ENCODE data around the gene CAMKMT. TPM values are rescaled to one million over a fixed set of nuclear protein-coding genes. Genes with fewer than 3 reads are reported as not detected.

The CAMKMT gene
- total RNA-seq, 2 experiments from 2014 or later = 12.1 to 14.1 TPM

- no peak for ATAC-seq
- Mint-ChIP-seq H3K36me3 (ENCODE audit: low read depth) (peaks cover 5% of the 10 kb centered on the region), H3K4me1 (ENCODE audit: low read depth) (no peaks in the 10 kb centered on the region), H3K4me3 (no peak overlapping the region), H3K9me3 (no peaks in the 10 kb centered on the region), H3K27ac (no peak overlapping the region), H3K27me3 (no peaks in the 10 kb centered on the region)
- POLR2A ChIA-PET = no interaction called here
- TF ChIP-seq CTCF (IDR thresholded peaks at IDR 0.05) = no peak
- no peak for DNase-seq
- intact Hi-C loops (cut with micrococcal nuclease) = no loop called here
- CTCF ChIA-PET = interaction anchor here (4.5 kb wide), 1 partner anchor 26 kb away, joined by 24 read pairs; no protein-coding TSS in a partner anchor
Observed at GRCh38 chr2:44453259-44453658, 91.5 kb downstream of the CAMKMT start.

- intact Hi-C loops (cut with micrococcal nuclease) = no loop called here
- Mint-ChIP-seq H3K9me3 (no peaks in the 10 kb centered on the region), H3K36me3 (ENCODE audit: low read depth) (peaks cover 9% of the 10 kb centered on the region), H3K27ac (no peak overlapping the region), H3K4me3 (no peak overlapping the region), H3K27me3 (no peaks in the 10 kb centered on the region), H3K4me1 (ENCODE audit: low read depth) (no peaks in the 10 kb centered on the region)
- POLR2A ChIA-PET = no interaction called here
- TF ChIP-seq CTCF (IDR thresholded peaks at IDR 0.05) = no peak
- CTCF ChIA-PET = interaction anchor here (0.6 to 4.5 kb wide), 4 partner anchors 9 to 557 kb away, joined by 3 to 24 read pairs (median 3); no protein-coding TSS in a partner anchor
- no peak for ATAC-seq
- DNase-seq = no peak
Observed at GRCh38 chr2:44455877-44456276, 94.1 kb downstream of the CAMKMT start.

GRCh38 chr2:44456946-44457345, 95.2 kb downstream of the CAMKMT start:
- intact Hi-C loops (cut with micrococcal nuclease) = no loop called here
- no peak for DNase-seq
- CTCF ChIA-PET = interaction anchor here (4.5 kb wide), 1 partner anchor 22 kb away, joined by 24 read pairs; no protein-coding TSS in a partner anchor
- no peak for TF ChIP-seq CTCF (IDR thresholded peaks at IDR 0.05)
- Mint-ChIP-seq H3K27ac (no peak overlapping the region), H3K27me3 (no peaks in the 10 kb centered on the region), H3K4me1 (ENCODE audit: low read depth) (no peaks in the 10 kb centered on the region), H3K36me3 (ENCODE audit: low read depth) (peaks cover 9% of the 10 kb centered on the region), H3K4me3 (no peak overlapping the region), H3K9me3 (no peaks in the 10 kb centered on the region)
- POLR2A ChIA-PET = no interaction called here
- ATAC-seq = no peak

- Mint-ChIP-seq H3K27me3 (no peaks in the 10 kb centered on the region), H3K9me3 (peaks cover 17% of the 10 kb centered on the region), H3K4me3 (no peak overlapping the region), H3K36me3 (ENCODE audit: low read depth) (peaks cover 13% of the 10 kb centered on the region), H3K4me1 (ENCODE audit: low read depth) (no peaks in the 10 kb centered on the region), H3K27ac (no peak overlapping the region)
- no peak for DNase-seq
- no peak for ATAC-seq
- intact Hi-C loops (cut with micrococcal nuclease) = no loop called here
- TF ChIP-seq CTCF (IDR thresholded peaks at IDR 0.05) = no peak
- POLR2A ChIA-PET = no interaction called here
- CTCF ChIA-PET = interaction anchor here (1.0 to 4.0 kb wide), 2 partner anchors 20 to 71 kb away, joined by 3 to 13 read pairs; no protein-coding TSS in a partner anchor
Observed at GRCh38 chr2:44459739-44460138, 98.0 kb downstream of the CAMKMT start.

GRCh38 chr2:44462934-44463849, 101.4 kb downstream of the CAMKMT start:
- POLR2A ChIA-PET = interaction anchor here (0.6 to 0.8 kb wide), 2 partner anchors 19 to 332 kb away, joined by 3 read pairs; no protein-coding TSS in a partner anchor
- no peak overlapping the region for H3K27ac Mint-ChIP-seq
- ATAC-seq (no peak), DNase-seq (no peak)
- H3K9me3 Mint-ChIP-seq = peaks cover 24% of the 10 kb centered on the region
- H3K4me1 Mint-ChIP-seq (ENCODE audit: low read depth) = no peaks in the 10 kb centered on the region
- H3K27me3 Mint-ChIP-seq = no peaks in the 10 kb centered on the region
- H3K4me3 Mint-ChIP-seq = no peak overlapping the region
- CTCF ChIA-PET = interaction anchor here (0.7 to 3.0 kb wide), 3 partner anchors 9 to 492 kb away, joined by 3 to 18 read pairs (median 6); no protein-coding TSS in a partner anchor
- intact Hi-C loops (cut with micrococcal nuclease) = no loop called here
- no peak for TF ChIP-seq CTCF (IDR thresholded peaks at IDR 0.05)
- peaks cover 8% of the 10 kb centered on the region for H3K36me3 Mint-ChIP-seq (ENCODE audit: low read depth)

All from activated CD8-positive, alpha-beta T cell treated with anti-CD3 and anti-CD28 coated beads for 36 hours (primary cell).